Mesodermal cell (in vitro differentiated cells): ENCODE measurements around the gene B9D2.

ENCODE experiments used
- H3K27ac ChIP-seq: 2 replicates; pipeline ENCODE4 v1.7.0; 2013; ENCODE audit warnings: mild to moderate bottlenecking, low read depth, low read length, moderate library complexity; ENCODE audit not compliant: severe bottlenecking
- H3K36me3 ChIP-seq: 2 replicates; pipeline ENCODE4 v1.7.1; 2013; ENCODE audit warnings: mild to moderate bottlenecking, low read length, moderate library complexity; ENCODE audit not compliant: control insufficient read depth, insufficient read depth
- H3K4me1 ChIP-seq: one replicate; pipeline ENCODE4 v1.7.1; 2013; ENCODE audit warnings: mild to moderate bottlenecking, low read length; ENCODE audit not compliant: insufficient read depth, control insufficient read depth, poor library complexity, severe bottlenecking
- H3K4me3 ChIP-seq: 2 replicates; pipeline ENCODE4 v1.7.0; 2013; ENCODE audit warnings: low read length, control low read depth, mild to moderate bottlenecking; ENCODE audit not compliant: insufficient read depth, poor library complexity, severe bottlenecking; ENCODE audit errors: extremely low read depth
- H3K9me3 ChIP-seq: 2 replicates; pipeline ENCODE4 v1.7.1; 2013; ENCODE audit warnings: mild to moderate bottlenecking, low read length, moderate library complexity; ENCODE audit not compliant: control insufficient read depth
- WGBS, 2 experiments: methylation state at CpG; one replicate each; pipeline ENCODE4 v1.1.5; 2013; ENCODE audit warnings: missing lambda C conversion rate in 2 of 2; ENCODE audit not compliant: insufficient coverage in 2 of 2; 5-methylcytosine and 5-hydroxymethylcytosine counted together

Gene B9D2

GRCh38 chr19:41327576-41328156, 36.3 kb downstream of the B9D2 start:
- Histone ChIP-seq H3K9me3 (no peaks in the 10 kb centered on the region), H3K27ac (peak overlapping the region; percentile 99), H3K4me3 (no peak overlapping the region), H3K36me3 (peaks cover 55% of the 10 kb centered on the region), H3K4me1 (peaks cover 58% of the 10 kb centered on the region)
- 75 to 79% methylated on average over 21 to 29 of the region's 33 CpGs for WGBS, 2 experiments

- H3K9me3 ChIP-seq: no peaks in the 10 kb centered on the region
- 66 to 78% methylated on average over 5 to 7 of the region's 13 CpGs for WGBS, 2 experiments
- no peak overlapping the region for H3K4me3 ChIP-seq
- H3K27ac ChIP-seq: peak overlapping the region; percentile 99
- H3K4me1 ChIP-seq: peaks cover 63% of the 10 kb centered on the region
- peaks cover 55% of the 10 kb centered on the region for H3K36me3 ChIP-seq
These were observed 36.8 kb downstream of the B9D2 start for GRCh38 chr19:41327076-41327575.

DNA sequence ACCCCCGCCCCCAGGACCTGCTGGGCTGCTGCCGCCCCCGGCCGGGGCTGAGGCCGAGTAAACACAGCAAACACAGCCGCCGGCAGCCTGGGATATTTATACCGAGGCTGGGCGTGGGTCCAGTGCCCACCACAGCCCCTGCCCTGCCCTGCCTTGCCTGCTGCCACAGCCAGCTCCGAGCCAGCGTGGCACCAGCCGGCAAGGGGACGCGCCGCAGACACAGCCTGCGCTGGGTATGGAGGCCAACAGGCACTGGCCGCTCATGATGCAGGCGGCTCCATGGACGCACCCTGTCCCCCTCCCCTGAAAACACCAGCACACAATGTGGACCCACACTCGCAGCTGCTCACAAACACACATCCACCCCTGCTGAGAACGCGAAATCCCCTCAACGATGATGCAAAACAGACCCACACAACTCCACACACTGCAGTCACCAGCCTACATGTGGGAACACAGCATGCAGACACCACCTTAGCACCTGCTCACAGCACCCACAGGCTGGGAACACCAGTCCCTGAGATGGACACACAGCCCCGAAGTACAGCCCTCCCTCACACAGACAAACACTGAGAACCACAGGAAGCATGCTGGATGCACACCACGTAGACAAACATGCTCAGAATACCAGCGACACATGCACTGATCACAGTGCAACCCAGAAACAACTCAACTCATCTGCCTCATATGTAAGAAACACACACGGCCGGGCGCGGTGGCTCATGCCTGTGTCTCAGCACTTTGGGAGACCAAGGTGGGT, 37.8 kb downstream of the B9D2 start:
- H3K4me3 ChIP-seq: peak overlapping the region; percentile 22
- peaks cover 54% of the 10 kb centered on the region for H3K36me3 ChIP-seq
- WGBS, 2 experiments: 26 to 29% methylated on average over 24 to 29 of the region's 30 CpGs
- peak overlapping the region; percentile 99 for H3K27ac ChIP-seq
- H3K9me3 ChIP-seq: no peaks in the 10 kb centered on the region
- H3K4me1 ChIP-seq: peaks cover 73% of the 10 kb centered on the region

GRCh38 chr19:41325640-41325946, 38.4 kb downstream of the B9D2 start:
- peaks cover 56% of the 10 kb centered on the region for H3K36me3 ChIP-seq
- H3K4me1 ChIP-seq: peaks cover 78% of the 10 kb centered on the region
- no peaks in the 10 kb centered on the region for H3K9me3 ChIP-seq
- WGBS, 2 experiments: 0 to 1% methylated on average over 6 to 10 of the region's 10 CpGs
- H3K4me3 ChIP-seq: peak overlapping the region; percentile 22
- peak overlapping the region; percentile 99 for H3K27ac ChIP-seq

DNA sequence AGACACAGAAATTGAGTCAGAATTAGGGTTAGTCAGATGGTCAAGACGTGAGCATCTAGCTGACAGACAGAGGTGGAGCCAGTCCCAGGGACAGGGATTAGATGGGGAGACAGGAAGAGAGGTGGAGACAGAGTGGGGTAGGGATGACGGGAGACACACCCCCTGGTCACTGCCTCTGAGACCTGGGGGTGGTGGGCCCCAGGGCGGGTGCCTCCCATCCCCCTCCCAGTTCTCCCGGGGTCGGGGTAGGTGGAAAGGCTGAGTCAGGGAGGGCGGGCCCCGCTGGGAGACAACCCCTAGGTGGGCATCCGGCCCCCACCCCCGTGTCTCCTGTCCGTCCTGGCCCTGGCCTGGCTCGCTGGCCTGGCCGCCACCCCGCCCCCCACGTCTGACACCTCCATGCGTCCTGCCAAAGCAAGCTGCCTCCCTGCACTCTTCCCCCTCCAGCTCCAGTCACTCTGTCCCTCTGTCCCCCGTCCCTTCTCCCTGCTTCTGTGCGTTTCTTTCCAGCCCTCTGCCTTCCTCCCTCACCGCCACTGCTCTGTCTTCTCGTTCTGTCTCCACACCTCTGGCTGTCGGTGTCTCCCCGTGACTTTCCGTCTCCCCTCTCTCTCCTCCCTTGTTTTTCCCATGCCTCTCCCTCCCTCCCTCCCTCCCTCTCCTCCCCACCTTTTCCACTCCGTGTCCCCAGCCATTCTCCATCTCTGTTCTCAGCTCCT, 38.9 kb downstream of the B9D2 start:
- H3K27ac ChIP-seq: peak overlapping the region; percentile 99
- peak overlapping the region; percentile 22 for H3K4me3 ChIP-seq
- peaks cover 52% of the 10 kb centered on the region for H3K36me3 ChIP-seq
- 0 to 1% methylated on average over 17 of the region's 23 CpGs for WGBS, 2 experiments
- H3K9me3 ChIP-seq: no peaks in the 10 kb centered on the region
- peaks cover 84% of the 10 kb centered on the region for H3K4me1 ChIP-seq

DNA sequence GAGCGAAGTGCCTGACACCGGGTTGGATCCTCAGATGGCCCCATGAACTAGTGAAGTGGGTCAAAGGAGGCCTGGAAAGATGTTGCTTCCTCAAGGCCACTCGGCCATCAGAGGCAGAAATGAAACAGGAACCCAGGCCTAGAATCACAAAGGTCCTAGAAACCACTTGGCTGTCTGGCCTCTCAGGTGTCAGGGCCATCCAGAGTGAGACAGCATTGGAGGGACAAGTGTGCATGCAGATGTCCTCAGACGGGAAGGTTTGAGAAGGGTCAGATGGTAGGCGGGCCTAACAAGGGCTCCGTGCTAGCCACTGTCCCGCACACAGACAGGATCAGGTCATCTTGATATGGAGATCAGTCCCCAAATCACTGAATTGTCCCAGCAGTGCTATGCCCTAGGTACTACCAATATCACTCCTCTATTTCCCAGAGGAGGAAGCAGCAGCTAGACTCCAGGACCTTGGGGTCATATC, 39.7 kb downstream of the B9D2 start:
- H3K27ac ChIP-seq: peak overlapping the region; percentile 99
- WGBS, 2 experiments: 51 to 59% methylated on average over 7 of the region's 7 CpGs
- H3K4me3 ChIP-seq: no peak overlapping the region

GRCh38 chr19:41323430-41324125, 40.4 kb downstream of the B9D2 start:
- peaks cover 85% of the 10 kb centered on the region for H3K4me1 ChIP-seq
- peak overlapping the region; percentile 99 for H3K27ac ChIP-seq
- no peak overlapping the region for H3K4me3 ChIP-seq
- peaks cover 56% of the 10 kb centered on the region for H3K36me3 ChIP-seq
- no peaks in the 10 kb centered on the region for H3K9me3 ChIP-seq
- WGBS, 2 experiments: 23 to 30% methylated on average over 2 to 11 of the region's 16 CpGs

More for the DNA sequence above, 39.7 kb downstream of the B9D2 start:
- H3K36me3 ChIP-seq: peaks cover 56% of the 10 kb centered on the region
- peaks cover 91% of the 10 kb centered on the region for H3K4me1 ChIP-seq
- no peaks in the 10 kb centered on the region for H3K9me3 ChIP-seq

DNA sequence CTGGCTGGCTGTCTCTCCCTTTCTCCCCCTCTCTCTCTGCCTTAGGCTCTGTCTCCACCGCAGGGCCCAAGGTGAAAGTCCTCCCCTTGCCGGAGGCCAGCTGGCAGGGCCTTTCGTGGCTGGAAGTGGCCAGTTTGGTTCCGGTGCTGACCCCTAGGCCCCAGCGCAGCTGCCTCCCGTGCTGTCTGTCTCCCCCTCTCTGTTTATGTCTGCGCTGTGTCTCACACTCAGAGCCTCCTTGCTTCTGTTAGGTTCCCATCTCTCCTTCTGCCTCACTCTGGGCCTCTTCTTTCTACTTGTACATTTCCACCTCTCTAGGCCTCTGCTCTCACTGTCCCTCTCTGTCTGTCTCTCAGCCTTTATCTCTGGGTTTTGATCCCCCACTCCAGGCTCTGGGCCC, 40.9 kb downstream of the B9D2 start:
- Histone ChIP-seq H3K27ac (peak overlapping the region; percentile 99), H3K4me1 (peaks cover 81% of the 10 kb centered on the region), H3K36me3 (peaks cover 56% of the 10 kb centered on the region), H3K4me3 (no peak overlapping the region), H3K9me3 (no peaks in the 10 kb centered on the region)
- WGBS, 2 experiments: 32 to 56% methylated on average over 7 of the region's 7 CpGs

GRCh38 chr19:41322451-41322850, 41.5 kb downstream of the B9D2 start:
- H3K4me3 ChIP-seq: no peak overlapping the region
- WGBS, 2 experiments: 87 to 98% methylated on average over 3 to 5 of the region's 11 CpGs
- H3K9me3 ChIP-seq: no peaks in the 10 kb centered on the region
- peaks cover 57% of the 10 kb centered on the region for H3K36me3 ChIP-seq
- H3K4me1 ChIP-seq: peaks cover 76% of the 10 kb centered on the region
- H3K27ac ChIP-seq: peak overlapping the region; percentile 99

- Histone ChIP-seq H3K9me3 (no peaks in the 10 kb centered on the region), H3K4me3 (no peak overlapping the region), H3K36me3 (peaks cover 59% of the 10 kb centered on the region), H3K27ac (peak overlapping the region; percentile 99), H3K4me1 (peaks cover 69% of the 10 kb centered on the region)
- WGBS, 2 experiments: 47 to 49% methylated on average over 10 of the region's 10 CpGs
These were observed 42.2 kb downstream of the B9D2 start for GRCh38 chr19:41321600-41322270.
